Loucy (cell line): ENCODE results near the gene GSTT2B.

Experiments used
- H2AFZ ChIP-seq: fragments of 200-600 bp; sonication (generic); 2 replicates; pipeline ENCODE4 v1.6.0; 2016; ENCODE audit warnings: antibody characterized with exemption, mild to moderate bottlenecking, low read length, moderate library complexity
- H3F3A ChIP-seq: fragments of 200-600 bp; 2 replicates; pipeline ENCODE4 v1.6.0; 2016; ENCODE audit warnings: antibody characterized with exemption, low read depth, mild to moderate bottlenecking
- H3K27me3 ChIP-seq: fragments of 200-600 bp; sonication (generic); 2 replicates; pipeline ENCODE4 v1.6.1; 2014; ENCODE audit warnings: low read length, mild to moderate bottlenecking; ENCODE audit not compliant: insufficient read depth, poor library complexity, severe bottlenecking
- H3K36me3 ChIP-seq: fragments of 200-600 bp; sonication (generic); 2 replicates; pipeline ENCODE4 v1.6.1; 2016; ENCODE audit warnings: low read length; ENCODE audit not compliant: insufficient read depth
- H3K4me1 ChIP-seq: fragments of 200-600 bp; sonication (generic); 2 replicates; pipeline ENCODE4 v1.5.1; 2014; ENCODE audit warnings: low read length, mild to moderate bottlenecking; ENCODE audit not compliant: insufficient read depth, poor library complexity, severe bottlenecking
- H3K4me2 ChIP-seq: fragments of 200-600 bp; sonication (generic); 2 replicates; pipeline ENCODE4 v1.6.0; 2014; ENCODE audit warnings: antibody characterized with exemption, low read length, low read depth, mild to moderate bottlenecking; ENCODE audit not compliant: poor library complexity, severe bottlenecking
- H3K4me3 ChIP-seq: fragments of 200-600 bp; sonication (generic); 2 replicates; pipeline ENCODE4 v1.5.1; 2014; ENCODE audit warnings: low read length, mild to moderate bottlenecking, mixed read lengths; ENCODE audit not compliant: poor library complexity, severe bottlenecking
- H3K79me2 ChIP-seq: fragments of 200-600 bp; sonication (generic); 2 replicates; pipeline ENCODE4 v1.6.1; 2014; ENCODE audit warnings: low read length; ENCODE audit not compliant: insufficient read depth
- H3K9ac ChIP-seq: fragments of 200-600 bp; sonication (generic); 2 replicates; pipeline ENCODE4 v1.6.0; 2014; ENCODE audit warnings: mild to moderate bottlenecking, low read depth, low read length, moderate library complexity; ENCODE audit not compliant: poor library complexity, severe bottlenecking
- H3K9me2 ChIP-seq: fragments of 200-600 bp; sonication (generic); replicated peaks from 2 replicates; pipeline ENCODE4 v1.6.1; 2016; ENCODE audit warnings: low read depth, low read length, mixed read lengths
- H3K9me3 ChIP-seq: fragments of 200-600 bp; sonication (generic); 2 replicates; pipeline ENCODE4 v1.6.1; 2014; ENCODE audit warnings: mild to moderate bottlenecking, antibody characterized with exemption, low read length, low read depth; ENCODE audit not compliant: insufficient read depth
- H4K20me1 ChIP-seq: fragments of 200-600 bp; sonication (generic); 2 replicates; pipeline ENCODE4 v1.6.0; 2014; ENCODE audit warnings: antibody characterized with exemption, low read length, mild to moderate bottlenecking; ENCODE audit not compliant: insufficient read depth, poor library complexity, severe bottlenecking
- EZH2phosphoT487 ChIP-seq: fragments of 200-600 bp; IDR thresholded peaks from 2 replicates; pipeline ENCODE4 v1.6.1; 2018; ENCODE audit warnings: antibody characterized with exemption, mild to moderate bottlenecking, moderate library complexity, borderline replicate concordance
- TF ChIP-seq, protein P1 (sequence below): fragments of 200-600 bp; sonication (generic); conservative IDR thresholded peaks from 2 replicates; pipeline ENCODE4 v1.5.1; 2014; ENCODE audit warnings: mild to moderate bottlenecking, antibody characterized with exemption, low read length

Gene GSTT2B

GRCh38 chr22:23911318-23911980 is 49.5 kb downstream of the GSTT2B start:
- Histone ChIP-seq H3K9ac (peak overlapping the region; percentile 28), H3K4me2 (peak overlapping the region; percentile 94), H3K4me1 (peaks cover 44% of the 10 kb centered on the region), H3K9me3 (no peaks in the 10 kb centered on the region), H3F3A (no peaks in the 10 kb centered on the region), H2AFZ (no peak overlapping the region), H3K79me2 (peaks cover 11% of the 10 kb centered on the region; the same call in 1 of the 2 replicates), H3K9me2 (no peaks in the 10 kb centered on the region), H4K20me1 (no peaks in the 10 kb centered on the region), H3K36me3 (no peaks in the 10 kb centered on the region), H3K27me3 (no peaks in the 10 kb centered on the region), H3K4me3 (no peak overlapping the region)
- no peak for TF ChIP-seq EZH2phosphoT487
- TF ChIP-seq, protein P1, sequence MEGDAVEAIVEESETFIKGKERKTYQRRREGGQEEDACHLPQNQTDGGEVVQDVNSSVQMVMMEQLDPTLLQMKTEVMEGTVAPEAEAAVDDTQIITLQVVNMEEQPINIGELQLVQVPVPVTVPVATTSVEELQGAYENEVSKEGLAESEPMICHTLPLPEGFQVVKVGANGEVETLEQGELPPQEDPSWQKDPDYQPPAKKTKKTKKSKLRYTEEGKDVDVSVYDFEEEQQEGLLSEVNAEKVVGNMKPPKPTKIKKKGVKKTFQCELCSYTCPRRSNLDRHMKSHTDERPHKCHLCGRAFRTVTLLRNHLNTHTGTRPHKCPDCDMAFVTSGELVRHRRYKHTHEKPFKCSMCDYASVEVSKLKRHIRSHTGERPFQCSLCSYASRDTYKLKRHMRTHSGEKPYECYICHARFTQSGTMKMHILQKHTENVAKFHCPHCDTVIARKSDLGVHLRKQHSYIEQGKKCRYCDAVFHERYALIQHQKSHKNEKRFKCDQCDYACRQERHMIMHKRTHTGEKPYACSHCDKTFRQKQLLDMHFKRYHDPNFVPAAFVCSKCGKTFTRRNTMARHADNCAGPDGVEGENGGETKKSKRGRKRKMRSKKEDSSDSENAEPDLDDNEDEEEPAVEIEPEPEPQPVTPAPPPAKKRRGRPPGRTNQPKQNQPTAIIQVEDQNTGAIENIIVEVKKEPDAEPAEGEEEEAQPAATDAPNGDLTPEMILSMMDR: no peak

- Histone ChIP-seq H3F3A (no peaks in the 10 kb centered on the region), H3K9ac (peak overlapping the region; percentile 28), H3K36me3 (no peaks in the 10 kb centered on the region), H3K9me3 (no peaks in the 10 kb centered on the region), H2AFZ (no peak overlapping the region), H3K4me3 (no peak overlapping the region), H3K79me2 (peaks cover 11% of the 10 kb centered on the region; the same call in 1 of the 2 replicates), H3K27me3 (no peaks in the 10 kb centered on the region), H3K9me2 (no peaks in the 10 kb centered on the region), H4K20me1 (no peaks in the 10 kb centered on the region), H3K4me2 (peak overlapping the region; percentile 18), H3K4me1 (peaks cover 44% of the 10 kb centered on the region)
- no peak for TF ChIP-seq EZH2phosphoT487
- TF ChIP-seq, protein P1: no peak
These were observed 50.4 kb downstream of the GSTT2B start for GRCh38 chr22:23910496-23911190.

DNA sequence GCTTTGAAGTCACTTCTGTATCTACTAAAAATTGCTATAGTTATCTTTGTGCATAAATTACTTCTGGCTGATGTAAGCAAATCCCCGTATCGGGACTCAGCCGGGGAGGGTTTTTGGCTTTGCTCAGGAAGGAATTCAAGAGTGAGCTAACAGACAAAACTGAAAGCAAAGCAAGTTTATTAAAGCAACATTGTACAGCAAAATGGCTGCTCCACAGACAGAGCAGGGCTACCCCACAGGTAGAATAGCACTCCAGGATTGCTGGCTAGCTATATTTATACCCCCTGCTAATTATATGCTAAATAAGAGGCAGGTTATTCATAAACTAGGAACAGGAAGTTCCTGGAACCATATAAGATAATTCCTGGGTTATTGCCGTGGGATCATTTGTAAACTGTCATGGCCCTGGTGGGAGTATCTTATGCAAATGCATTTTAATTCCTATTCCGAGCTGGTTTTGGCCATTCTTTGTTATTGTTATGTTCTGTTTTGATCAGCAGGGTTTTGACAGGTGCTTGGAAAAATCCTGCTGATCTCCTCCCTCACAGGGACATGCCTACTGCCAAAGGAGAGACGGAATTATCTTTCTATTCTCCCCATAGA is 51.6 kb downstream of the GSTT2B start:
- Histone ChIP-seq H3K4me1 (peaks cover 32% of the 10 kb centered on the region), H3K9me3 (no peaks in the 10 kb centered on the region), H3K79me2 (peaks cover 11% of the 10 kb centered on the region; the same call in 1 of the 2 replicates), H3K9me2 (no peaks in the 10 kb centered on the region), H3K27me3 (no peaks in the 10 kb centered on the region), H3K4me3 (no peak overlapping the region), H3K4me2 (no peak overlapping the region), H2AFZ (no peak overlapping the region), H3F3A (no peaks in the 10 kb centered on the region), H3K36me3 (no peaks in the 10 kb centered on the region), H4K20me1 (no peaks in the 10 kb centered on the region), H3K9ac (no peak overlapping the region)
- TF ChIP-seq, protein P1: no peak
- TF ChIP-seq EZH2phosphoT487: no peak
